Activated CD4-positive, alpha-beta T cell treated with anti-CD3 and anti-CD28 coated beads, Interleukin-2, amount 10 ng/mL, durations not matched to agents 7 days and 5 days (primary cell): ENCODE data around the gene EPB41L1. TPM values are rescaled to one million over a fixed set of nuclear protein-coding genes. Genes with fewer than 3 reads are reported as not detected.

ENCODE experiments used
- CTCF ChIA-PET: fragments of 350-600 bp; sonication (Branson Sonifier 250); formaldehyde crosslinking; loops from one replicate; lab custom pipeline; 2021; ENCODE audit warnings: antibody characterized with exemption; lab: Charles Lee
- POLR2A ChIA-PET: fragments of 350-600 bp; sonication (Branson Sonifier 250); formaldehyde crosslinking; loops from one replicate; lab custom pipeline; 2021; ENCODE audit warnings: antibody characterized with exemption; lab: Charles Lee
- DNase-seq: peaks from one replicate; pipeline ENCODE4 v3.0.0-alpha.2; 2020
- H3K27ac Mint-ChIP-seq: one replicate; pipeline ENCODE4 v1.8.0; 2021; ENCODE audit warnings: mild to moderate bottlenecking, moderate library complexity, mixed read lengths
- H3K27me3 Mint-ChIP-seq: one replicate; pipeline ENCODE4 v1.8.0; 2021; ENCODE audit warnings: mixed read lengths
- H3K36me3 Mint-ChIP-seq: one replicate; pipeline ENCODE4 v1.8.0; 2021; ENCODE audit warnings: low read depth, mixed read lengths
- H3K4me1 Mint-ChIP-seq: one replicate; pipeline ENCODE4 v1.8.0; 2021; ENCODE audit warnings: mixed read lengths
- H3K4me3 Mint-ChIP-seq: one replicate; pipeline ENCODE4 v1.8.0; 2021; ENCODE audit warnings: mild to moderate bottlenecking, moderate library complexity, mixed read lengths
- H3K9me3 Mint-ChIP-seq: one replicate; pipeline ENCODE4 v1.8.0; 2021; ENCODE audit warnings: mixed read lengths
- total RNA-seq, 2 experiments: library from RNA; stranded (reverse); gene quantifications; one replicate each; pipeline ENCODE4 v1.2.3, GENCODE V29; 2021

Gene EPB41L1
- total RNA-seq, 2 experiments from 2014 or later = 0.22 TPM; not detected in 1

DNA sequence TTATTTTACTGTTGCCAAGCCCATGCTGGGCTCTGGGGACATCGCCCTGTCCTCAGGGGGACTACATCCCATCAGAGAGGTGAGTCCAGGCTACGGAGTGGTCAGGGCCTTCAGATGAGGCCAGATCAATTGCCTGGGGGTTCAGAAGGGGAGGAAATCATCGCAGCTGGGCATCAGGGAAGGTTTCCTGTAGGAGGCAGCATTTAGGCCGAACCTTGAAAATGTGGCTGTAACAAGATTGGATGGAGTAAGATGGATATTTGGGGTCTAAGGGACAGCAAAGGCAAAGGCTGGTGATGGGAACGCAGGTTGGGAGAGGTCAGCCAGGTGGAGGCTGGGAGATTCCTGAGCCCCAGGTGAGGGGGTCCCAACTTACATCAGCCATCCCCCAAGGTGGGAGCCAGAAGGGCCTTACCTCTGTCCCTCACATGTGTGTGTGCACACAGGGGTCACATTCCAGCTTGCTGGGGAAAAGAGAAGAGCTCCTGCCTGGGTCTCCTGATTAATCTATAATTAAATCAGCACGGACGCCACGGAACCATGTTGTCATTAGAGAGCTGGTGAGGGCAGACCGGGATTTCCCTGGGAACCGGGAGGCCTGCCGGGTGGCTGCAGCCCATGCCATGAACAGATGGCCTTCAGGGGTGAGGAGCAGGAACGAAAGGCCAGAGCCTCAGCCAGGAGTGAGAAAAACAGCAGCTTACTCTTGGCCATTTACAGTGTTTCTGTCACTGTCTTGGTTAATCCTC, 121.1 kb downstream of the EPB41L1 start:
- POLR2A ChIA-PET = no interaction called here
- CTCF ChIA-PET = interaction anchor here (1.0 to 2.0 kb wide), 3 partner anchors 11 to 164 kb away, joined by 3 to 4 read pairs (median 4); no protein-coding TSS in a partner anchor
- no peak for DNase-seq
- H3K4me3 Mint-ChIP-seq = no peak overlapping the region
- no peak overlapping the region for H3K27ac Mint-ChIP-seq
- no peaks in the 10 kb centered on the region for H3K9me3 Mint-ChIP-seq
- H3K36me3 Mint-ChIP-seq = no peaks in the 10 kb centered on the region
- peaks cover 7% of the 10 kb centered on the region for H3K27me3 Mint-ChIP-seq
- no peaks in the 10 kb centered on the region for H3K4me1 Mint-ChIP-seq

DNA sequence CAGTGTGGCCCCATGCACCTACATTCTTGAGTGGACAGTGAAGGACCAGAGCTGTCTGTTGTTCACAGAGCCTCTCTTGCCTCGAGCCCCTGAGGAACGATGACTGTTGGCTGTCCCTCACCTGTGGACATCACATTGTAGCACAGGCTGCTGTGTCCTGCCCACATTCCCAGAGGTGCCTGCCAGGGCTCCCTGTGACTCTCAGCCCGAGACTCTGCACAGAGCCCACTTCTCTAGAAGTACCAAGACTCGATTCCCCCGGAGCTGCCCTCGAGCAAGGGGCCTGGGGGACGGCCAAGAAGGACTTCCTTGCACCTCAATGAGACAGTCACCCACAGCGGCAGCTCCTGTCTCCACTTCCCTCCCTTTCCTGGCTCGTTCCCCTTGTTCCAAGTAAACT, 123.0 kb downstream of the EPB41L1 start:
- Mint-ChIP-seq H3K27ac (no peak overlapping the region), H3K36me3 (no peaks in the 10 kb centered on the region), H3K4me1 (no peaks in the 10 kb centered on the region), H3K9me3 (no peaks in the 10 kb centered on the region), H3K4me3 (no peak overlapping the region), H3K27me3 (peaks cover 14% of the 10 kb centered on the region)
- ChIA-PET CTCF (no interaction called here), POLR2A (no interaction called here)
- no peak for DNase-seq

DNA sequence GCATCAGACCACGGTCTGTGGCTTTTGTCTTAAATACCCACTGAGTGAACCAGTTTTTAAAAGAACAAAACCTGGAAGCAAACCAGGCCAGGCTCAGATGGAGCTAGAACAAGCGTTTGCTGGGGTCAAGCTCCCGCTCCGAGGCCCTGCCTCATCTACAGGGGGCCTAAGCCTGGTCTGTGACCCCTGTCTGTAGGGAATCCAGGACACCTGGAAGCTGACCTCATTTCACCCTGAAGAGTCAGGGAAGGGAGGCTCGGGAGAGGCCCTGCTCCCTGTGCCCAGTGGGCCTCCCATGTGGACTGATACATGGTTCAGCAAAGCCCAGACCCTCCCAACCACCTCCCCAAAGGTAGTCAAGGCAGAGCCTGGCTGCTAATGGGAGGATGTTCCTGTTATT, 124.8 kb downstream of the EPB41L1 start:
- Mint-ChIP-seq H3K9me3 (no peaks in the 10 kb centered on the region), H3K4me3 (no peak overlapping the region), H3K27me3 (peaks cover 21% of the 10 kb centered on the region), H3K36me3 (no peaks in the 10 kb centered on the region), H3K27ac (no peak overlapping the region), H3K4me1 (no peaks in the 10 kb centered on the region)
- no peak for DNase-seq
- POLR2A ChIA-PET = no interaction called here
- CTCF ChIA-PET = interaction anchor here (0.6 kb wide), 2 partner anchors 399 to 1276 kb away, joined by 3 read pairs; no protein-coding TSS in a partner anchor

DNA sequence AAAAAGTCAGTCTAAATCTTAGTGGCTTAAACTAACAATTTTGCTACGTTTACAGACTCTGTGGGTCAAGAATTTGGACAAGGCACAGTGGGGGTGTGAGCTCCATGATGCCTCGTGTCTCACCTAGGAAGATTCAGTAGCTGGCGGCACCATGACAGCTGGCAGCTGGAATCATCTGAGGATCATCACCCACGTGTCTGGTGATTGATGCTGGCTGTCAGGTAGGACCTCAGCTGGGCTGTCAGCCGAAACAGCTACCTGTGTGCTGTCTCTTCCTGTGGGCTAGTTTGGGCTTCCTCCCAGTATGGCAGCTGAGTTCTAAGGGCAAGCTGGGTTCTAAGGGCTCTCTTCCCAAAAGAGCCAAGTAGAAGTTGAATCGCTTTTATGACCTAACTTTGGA, 125.2 kb downstream of the EPB41L1 start:
- Mint-ChIP-seq H3K9me3 (no peaks in the 10 kb centered on the region), H3K36me3 (no peaks in the 10 kb centered on the region), H3K4me3 (no peak overlapping the region), H3K4me1 (no peaks in the 10 kb centered on the region), H3K27ac (no peak overlapping the region), H3K27me3 (peaks cover 21% of the 10 kb centered on the region)
- POLR2A ChIA-PET = no interaction called here
- no peak for DNase-seq
- CTCF ChIA-PET = interaction anchor here (0.6 kb wide), 1 partner anchor 398 kb away, joined by 3 read pairs; no protein-coding TSS in a partner anchor

DNA sequence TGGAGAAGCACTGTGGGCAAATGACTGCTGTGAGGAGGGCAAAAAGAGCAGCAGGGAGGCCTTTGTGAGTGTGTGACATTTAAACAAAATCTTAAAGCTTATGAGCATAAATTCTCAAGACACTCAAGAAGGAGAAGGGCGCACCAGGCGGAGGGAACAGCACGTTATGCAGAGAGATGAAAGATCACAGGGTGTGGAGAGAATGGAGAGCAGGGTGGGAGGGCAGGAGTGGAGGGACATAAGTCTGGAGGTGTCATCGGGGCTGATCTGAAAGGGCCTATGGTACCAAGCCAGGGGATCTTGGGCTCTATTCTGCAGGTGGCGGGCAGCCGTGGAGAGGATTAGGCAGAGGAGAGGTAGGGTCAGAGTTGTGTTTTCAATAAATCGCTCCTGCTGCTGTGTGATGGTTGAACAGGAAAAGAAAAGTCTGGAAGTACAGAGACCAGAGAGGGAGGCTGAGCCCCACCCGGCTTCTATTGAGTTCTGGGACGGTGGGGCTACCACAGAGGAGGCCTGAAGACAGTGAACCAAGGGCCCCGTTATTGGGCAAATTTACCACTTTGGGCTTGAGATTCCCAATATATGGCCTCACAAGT, 127.3 kb downstream of the EPB41L1 start:
- POLR2A ChIA-PET = no interaction called here
- H3K4me1 Mint-ChIP-seq = no peaks in the 10 kb centered on the region
- H3K27ac Mint-ChIP-seq = no peak overlapping the region
- DNase-seq = no peak
- H3K27me3 Mint-ChIP-seq = peaks cover 21% of the 10 kb centered on the region
- CTCF ChIA-PET = no interaction called here
- no peaks in the 10 kb centered on the region for H3K9me3 Mint-ChIP-seq
- no peak overlapping the region for H3K4me3 Mint-ChIP-seq
- no peaks in the 10 kb centered on the region for H3K36me3 Mint-ChIP-seq

Other genes with a start within 250 kb of the EPB41L1 start
- 10 to 100 TPM; 48.6 to 63.6 TPM for gene SCAND1, start 200.2 kb upstream of the EPB41L1 start, total RNA-seq
- gene CNBD2, start 186.2 kb upstream of the EPB41L1 start, total RNA-seq = 1 to 10 TPM; 4.0 to 5.0 TPM
- gene AAR2, start 81.7 kb downstream of the EPB41L1 start, total RNA-seq = 10 to 100 TPM; 22.5 to 23.0 TPM
- gene DLGAP4, start 151.6 kb downstream of the EPB41L1 start, total RNA-seq = 10 to 100 TPM; 26.2 to 29.5 TPM